ENCODE data around the gene RNF43.

DNA sequence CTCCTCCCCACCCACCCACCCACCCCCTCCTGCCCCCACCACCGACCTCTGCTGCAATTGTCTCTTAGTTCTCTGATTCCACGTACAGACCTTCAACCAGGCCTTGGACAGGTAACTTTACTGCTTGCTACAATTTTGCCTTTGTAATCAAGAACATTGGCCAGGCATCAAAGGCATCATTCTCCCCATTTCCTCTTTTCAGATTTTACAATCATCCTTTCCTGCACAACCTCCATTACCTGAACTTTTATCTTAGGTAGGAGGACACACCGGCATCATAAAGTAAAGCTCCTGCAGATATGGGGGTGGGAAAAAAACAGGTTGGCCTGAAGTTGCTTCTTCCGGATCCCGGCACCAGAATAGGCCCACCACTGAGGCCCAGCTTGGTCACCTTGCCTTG, 39.7 kb downstream of the RNF43 start:
- TF ChIP-seq, protein P1, sequence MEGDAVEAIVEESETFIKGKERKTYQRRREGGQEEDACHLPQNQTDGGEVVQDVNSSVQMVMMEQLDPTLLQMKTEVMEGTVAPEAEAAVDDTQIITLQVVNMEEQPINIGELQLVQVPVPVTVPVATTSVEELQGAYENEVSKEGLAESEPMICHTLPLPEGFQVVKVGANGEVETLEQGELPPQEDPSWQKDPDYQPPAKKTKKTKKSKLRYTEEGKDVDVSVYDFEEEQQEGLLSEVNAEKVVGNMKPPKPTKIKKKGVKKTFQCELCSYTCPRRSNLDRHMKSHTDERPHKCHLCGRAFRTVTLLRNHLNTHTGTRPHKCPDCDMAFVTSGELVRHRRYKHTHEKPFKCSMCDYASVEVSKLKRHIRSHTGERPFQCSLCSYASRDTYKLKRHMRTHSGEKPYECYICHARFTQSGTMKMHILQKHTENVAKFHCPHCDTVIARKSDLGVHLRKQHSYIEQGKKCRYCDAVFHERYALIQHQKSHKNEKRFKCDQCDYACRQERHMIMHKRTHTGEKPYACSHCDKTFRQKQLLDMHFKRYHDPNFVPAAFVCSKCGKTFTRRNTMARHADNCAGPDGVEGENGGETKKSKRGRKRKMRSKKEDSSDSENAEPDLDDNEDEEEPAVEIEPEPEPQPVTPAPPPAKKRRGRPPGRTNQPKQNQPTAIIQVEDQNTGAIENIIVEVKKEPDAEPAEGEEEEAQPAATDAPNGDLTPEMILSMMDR (IDR thresholded peaks at IDR 0.05 in 2 of 3, conservative IDR thresholded peaks at IDR 0.05 in 1 of 3; ENCODE audit: borderline replicate concordance in 1 of 3, insufficient read depth in 1 of 3, low read depth in 2 of 3, low read length in 2 of 3), result no peak
- TF ChIP-seq, protein P2, sequence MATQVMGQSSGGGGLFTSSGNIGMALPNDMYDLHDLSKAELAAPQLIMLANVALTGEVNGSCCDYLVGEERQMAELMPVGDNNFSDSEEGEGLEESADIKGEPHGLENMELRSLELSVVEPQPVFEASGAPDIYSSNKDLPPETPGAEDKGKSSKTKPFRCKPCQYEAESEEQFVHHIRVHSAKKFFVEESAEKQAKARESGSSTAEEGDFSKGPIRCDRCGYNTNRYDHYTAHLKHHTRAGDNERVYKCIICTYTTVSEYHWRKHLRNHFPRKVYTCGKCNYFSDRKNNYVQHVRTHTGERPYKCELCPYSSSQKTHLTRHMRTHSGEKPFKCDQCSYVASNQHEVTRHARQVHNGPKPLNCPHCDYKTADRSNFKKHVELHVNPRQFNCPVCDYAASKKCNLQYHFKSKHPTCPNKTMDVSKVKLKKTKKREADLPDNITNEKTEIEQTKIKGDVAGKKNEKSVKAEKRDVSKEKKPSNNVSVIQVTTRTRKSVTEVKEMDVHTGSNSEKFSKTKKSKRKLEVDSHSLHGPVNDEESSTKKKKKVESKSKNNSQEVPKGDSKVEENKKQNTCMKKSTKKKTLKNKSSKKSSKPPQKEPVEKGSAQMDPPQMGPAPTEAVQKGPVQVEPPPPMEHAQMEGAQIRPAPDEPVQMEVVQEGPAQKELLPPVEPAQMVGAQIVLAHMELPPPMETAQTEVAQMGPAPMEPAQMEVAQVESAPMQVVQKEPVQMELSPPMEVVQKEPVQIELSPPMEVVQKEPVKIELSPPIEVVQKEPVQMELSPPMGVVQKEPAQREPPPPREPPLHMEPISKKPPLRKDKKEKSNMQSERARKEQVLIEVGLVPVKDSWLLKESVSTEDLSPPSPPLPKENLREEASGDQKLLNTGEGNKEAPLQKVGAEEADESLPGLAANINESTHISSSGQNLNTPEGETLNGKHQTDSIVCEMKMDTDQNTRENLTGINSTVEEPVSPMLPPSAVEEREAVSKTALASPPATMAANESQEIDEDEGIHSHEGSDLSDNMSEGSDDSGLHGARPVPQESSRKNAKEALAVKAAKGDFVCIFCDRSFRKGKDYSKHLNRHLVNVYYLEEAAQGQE (IDR thresholded peaks at IDR 0.05; ENCODE audit: low read depth), result no peak
- TF ChIP-seq EZH2 (IDR thresholded peaks at IDR 0.05) (no peak), SP1 (IDR thresholded peaks at IDR 0.05; ENCODE audit: low read depth) (no peak), CEBPB (IDR thresholded peaks at IDR 0.05; ENCODE audit: low read depth) (no peak)
- TF ChIP-seq, protein P3, sequence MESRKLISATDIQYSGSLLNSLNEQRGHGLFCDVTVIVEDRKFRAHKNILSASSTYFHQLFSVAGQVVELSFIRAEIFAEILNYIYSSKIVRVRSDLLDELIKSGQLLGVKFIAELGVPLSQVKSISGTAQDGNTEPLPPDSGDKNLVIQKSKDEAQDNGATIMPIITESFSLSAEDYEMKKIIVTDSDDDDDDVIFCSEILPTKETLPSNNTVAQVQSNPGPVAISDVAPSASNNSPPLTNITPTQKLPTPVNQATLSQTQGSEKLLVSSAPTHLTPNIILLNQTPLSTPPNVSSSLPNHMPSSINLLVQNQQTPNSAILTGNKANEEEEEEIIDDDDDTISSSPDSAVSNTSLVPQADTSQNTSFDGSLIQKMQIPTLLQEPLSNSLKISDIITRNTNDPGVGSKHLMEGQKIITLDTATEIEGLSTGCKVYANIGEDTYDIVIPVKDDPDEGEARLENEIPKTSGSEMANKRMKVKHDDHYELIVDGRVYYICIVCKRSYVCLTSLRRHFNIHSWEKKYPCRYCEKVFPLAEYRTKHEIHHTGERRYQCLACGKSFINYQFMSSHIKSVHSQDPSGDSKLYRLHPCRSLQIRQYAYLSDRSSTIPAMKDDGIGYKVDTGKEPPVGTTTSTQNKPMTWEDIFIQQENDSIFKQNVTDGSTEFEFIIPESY (IDR thresholded peaks at IDR 0.05; ENCODE audit: extremely low read depth, insufficient replicate concordance, low read length), result no peak
